RKO (cell line): ENCODE results near the gene CNDP2.
A peak's percentile ranks its signal among the peaks of the same experiment; 100 is the strongest.
"Not testable (repeated sequence)": the region's sequence is repeated elsewhere in the genome, so short reads cannot be mapped to it uniquely, and the experiment has no call there.

ENCODE experiments used
- DNase-seq: peaks from one replicate; pipeline ENCODE4 v3.0.0-alpha.2; 2016; ENCODE audit warnings: low spot score

The CNDP2 gene

GRCh38 chr18:74539289-74539688 lies 43.1 kb downstream of the CNDP2 start:
- DNase-seq, result no peak

- no peak for DNase-seq
These were observed 44.7 kb downstream of the CNDP2 start for GRCh38 chr18:74540652-74541421.

GRCh38 chr18:74541703-74542555 lies 45.8 kb downstream of the CNDP2 start:
- DNase-seq, result no peak

GRCh38 chr18:74544898-74545297 lies 48.7 kb downstream of the CNDP2 start:
- no peak for DNase-seq

GRCh38 chr18:74546007-74546406 lies 49.8 kb downstream of the CNDP2 start:
- DNase-seq, result no peak

GRCh38 chr18:74546751-74547530 lies 50.8 kb downstream of the CNDP2 start:
- DNase-seq, result no peak

- no peak for DNase-seq
These were observed 51.7 kb downstream of the CNDP2 start for GRCh38 chr18:74547860-74548259.

- no peak for DNase-seq
These were observed 53.5 kb downstream of the CNDP2 start for GRCh38 chr18:74549591-74550104.

- DNase-seq, result no peak
These were observed 54.7 kb downstream of the CNDP2 start for GRCh38 chr18:74550886-74551285.

- DNase-seq, result no peak
These were observed 55.3 kb downstream of the CNDP2 start for GRCh38 chr18:74551452-74551851.

GRCh38 chr18:74551936-74552555 lies 55.9 kb downstream of the CNDP2 start:
- DNase-seq, result peak; percentile 84

GRCh38 chr18:74556126-74556525 lies 60.0 kb downstream of the CNDP2 start:
- DNase-seq, result no peak

- DNase-seq, result no peak
These were observed 61.9 kb downstream of the CNDP2 start for GRCh38 chr18:74558096-74558495.

GRCh38 chr18:74562131-74562730 lies 66.1 kb downstream of the CNDP2 start:
- no peak for DNase-seq

- DNase-seq, result no peak
These were observed 66.6 kb downstream of the CNDP2 start for GRCh38 chr18:74562775-74563174.

GRCh38 chr18:74563999-74564398 lies 67.8 kb downstream of the CNDP2 start:
- no peak for DNase-seq

- DNase-seq, result not testable (repeated sequence)
These were observed 69.0 kb downstream of the CNDP2 start for GRCh38 chr18:74565164-74565563.

- not testable (repeated sequence) for DNase-seq
These were observed 69.8 kb downstream of the CNDP2 start for GRCh38 chr18:74565993-74566392.

- DNase-seq, result no peak
These were observed 71.7 kb downstream of the CNDP2 start for GRCh38 chr18:74567822-74568221.

GRCh38 chr18:74569401-74569800 lies 73.2 kb downstream of the CNDP2 start:
- no peak for DNase-seq

GRCh38 chr18:74570266-74570665 lies 74.1 kb downstream of the CNDP2 start:
- no peak for DNase-seq
